GM19240 (cell line): Measurements from ENCODE around the gene ARHGEF28.

Source experiments
- DNase-seq: peaks from one replicate; pipeline ENCODE4 v3.0.0; 2011; ENCODE audit warnings: low spot score; ENCODE audit not compliant: insufficient read length

ARHGEF28 gene

DNA sequence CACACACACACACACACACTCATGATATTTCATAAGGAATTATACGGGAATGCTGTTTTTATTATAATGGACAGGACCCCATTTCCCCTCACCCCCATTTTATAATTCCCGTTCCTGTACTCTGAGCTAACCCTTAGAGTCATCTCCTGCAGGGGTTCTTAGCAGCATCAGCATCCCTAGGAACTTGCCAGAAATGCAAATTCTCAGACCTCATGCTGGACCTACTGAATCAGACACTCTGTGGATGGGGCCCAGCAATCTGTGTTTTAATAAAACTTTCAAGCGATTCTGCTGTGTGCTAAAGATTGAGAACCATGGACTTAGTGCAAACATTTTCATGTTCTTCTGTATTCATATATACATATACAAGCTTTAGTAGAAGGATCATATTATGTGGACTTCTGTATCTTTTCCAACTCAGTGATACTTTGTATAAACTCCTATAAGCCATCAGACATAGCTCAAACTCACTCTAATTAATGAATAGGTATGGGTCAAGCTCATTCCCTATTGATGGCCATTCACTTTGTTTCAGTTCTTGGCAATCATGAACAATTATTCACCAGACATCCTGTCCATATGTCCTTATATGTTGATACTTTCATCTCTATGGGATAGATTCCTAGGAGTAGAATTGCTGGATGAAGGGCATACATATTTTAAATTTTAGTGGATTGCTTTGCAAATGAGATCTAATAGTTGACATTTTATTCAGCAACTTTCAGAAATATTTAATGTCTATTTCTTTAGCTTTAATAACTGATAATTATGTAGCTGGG is 65.5 kb downstream of the ARHGEF28 start:
- DNase-seq: no peak

DNA sequence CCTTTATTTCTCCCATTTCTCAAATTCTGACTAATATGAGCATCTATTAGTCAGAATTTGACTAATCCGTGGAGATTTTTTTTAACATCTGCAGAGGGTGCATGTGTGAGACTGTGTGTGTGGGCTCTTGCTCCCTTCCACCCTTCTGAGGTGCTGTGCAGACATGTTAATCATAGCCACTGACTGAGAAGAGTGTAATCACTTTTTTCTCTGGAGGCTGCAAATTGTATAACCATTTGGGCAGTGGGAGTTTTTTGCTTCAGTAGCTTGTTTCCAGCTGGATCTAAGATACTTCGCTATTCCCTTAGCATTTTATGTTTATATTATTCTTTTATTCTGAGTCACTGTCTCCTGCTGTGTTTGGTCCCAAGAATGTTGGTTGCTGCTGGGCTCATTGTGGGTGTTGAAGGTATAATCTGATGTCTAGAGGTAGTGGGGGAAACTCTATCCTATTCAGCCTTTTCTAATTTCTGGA is 66.2 kb downstream of the ARHGEF28 start:
- DNase-seq: no peak

DNA sequence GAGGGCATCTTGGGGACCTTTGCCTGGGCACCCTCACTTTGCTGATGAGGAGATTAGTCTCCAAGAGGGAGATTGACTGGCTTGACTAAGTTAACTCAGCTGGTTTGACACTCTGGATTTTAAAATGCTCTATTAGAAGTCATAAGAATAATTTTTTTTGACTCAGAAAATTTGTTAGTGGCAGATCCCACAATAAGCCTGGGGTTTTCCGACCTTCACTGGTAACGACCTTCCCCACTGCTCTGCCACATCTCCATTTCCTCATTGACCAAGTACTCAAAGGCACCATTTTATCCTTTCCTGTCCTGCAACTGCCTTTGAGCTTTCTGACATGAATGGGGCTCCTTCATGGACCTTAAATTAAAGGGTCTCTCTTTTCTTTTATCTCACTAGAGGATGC is 67.0 kb downstream of the ARHGEF28 start:
- DNase-seq: no peak

DNA sequence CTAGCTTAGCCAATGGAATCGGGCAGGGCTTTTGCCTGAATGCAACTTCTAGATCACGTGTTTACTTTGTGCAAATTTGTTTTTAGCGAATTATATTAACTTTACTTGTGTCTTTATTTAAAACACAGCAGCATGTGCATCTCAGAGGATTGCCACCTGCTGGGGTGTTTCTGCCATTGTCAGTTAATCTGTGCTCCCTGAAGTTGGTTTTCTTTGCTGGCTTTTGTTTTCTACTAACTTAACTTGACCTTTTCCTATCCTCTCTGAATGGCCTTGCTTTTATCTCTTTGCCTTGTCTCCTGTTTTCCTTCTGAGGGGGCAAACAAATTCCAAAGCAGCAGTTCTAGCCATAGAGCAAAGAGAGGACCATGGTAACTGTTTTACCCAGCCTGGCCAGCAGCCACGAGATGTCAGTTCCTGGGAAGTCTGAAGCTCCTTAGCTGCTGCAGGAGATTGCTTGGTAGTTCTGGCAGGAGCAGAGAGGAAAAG is 67.6 kb downstream of the ARHGEF28 start:
- DNase-seq: no peak

DNA sequence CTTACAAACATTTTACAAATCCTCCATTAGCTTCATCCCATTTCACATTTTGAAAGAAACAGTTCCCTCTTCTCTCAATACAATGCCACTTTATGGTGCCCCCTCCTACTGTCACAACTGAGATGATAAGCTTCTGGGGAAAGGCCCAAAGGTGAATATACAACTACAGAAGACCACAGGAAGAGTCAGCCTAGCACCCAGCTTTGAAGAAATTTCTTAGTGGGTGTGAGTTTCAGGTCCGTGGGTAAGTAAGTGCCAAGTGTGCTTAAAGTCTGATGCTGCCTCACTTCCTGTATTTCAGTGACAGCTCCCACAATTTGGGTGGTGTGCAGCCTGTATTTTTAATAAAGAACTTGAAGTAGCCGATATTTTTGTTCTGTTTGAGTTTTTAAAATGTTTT is 68.1 kb downstream of the ARHGEF28 start:
- no peak for DNase-seq

DNA sequence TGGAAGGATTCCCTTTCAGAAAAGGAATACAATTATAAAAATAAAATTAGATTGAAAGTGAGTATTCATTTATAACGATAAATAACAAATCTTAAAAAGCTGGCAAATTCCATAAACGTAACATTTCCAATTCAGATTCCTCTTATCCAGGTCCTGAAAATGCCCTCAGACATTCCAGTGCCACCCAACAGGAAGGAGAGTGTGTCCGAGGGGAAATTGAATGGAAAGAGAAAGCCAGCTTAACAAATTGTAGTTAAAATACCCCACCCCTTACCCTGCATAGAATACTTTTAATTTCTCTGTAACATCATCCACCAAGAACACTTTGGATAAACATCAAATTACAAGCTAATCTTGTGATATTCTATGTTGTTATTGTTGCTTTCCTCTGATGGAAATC is 72.0 kb downstream of the ARHGEF28 start:
- no peak for DNase-seq

DNA sequence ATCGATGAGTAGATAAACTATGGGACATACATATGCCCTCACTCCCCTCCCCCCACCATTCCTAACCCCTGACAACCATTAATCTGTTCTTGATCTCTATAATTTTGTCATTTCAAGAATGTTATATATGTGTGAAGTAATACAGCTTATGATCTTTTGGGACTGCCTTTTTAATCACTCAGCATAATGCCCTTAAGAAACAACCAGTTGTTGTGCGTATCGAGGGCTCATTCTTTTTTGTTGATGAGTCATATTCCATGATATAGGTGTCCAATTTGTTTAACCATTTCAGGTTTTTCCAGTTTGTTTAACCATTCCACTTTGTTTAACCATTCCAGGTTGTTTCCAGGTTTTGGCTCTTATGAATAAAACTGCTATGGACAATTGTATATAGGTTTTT is 75.6 kb downstream of the ARHGEF28 start:
- no peak for DNase-seq

DNA sequence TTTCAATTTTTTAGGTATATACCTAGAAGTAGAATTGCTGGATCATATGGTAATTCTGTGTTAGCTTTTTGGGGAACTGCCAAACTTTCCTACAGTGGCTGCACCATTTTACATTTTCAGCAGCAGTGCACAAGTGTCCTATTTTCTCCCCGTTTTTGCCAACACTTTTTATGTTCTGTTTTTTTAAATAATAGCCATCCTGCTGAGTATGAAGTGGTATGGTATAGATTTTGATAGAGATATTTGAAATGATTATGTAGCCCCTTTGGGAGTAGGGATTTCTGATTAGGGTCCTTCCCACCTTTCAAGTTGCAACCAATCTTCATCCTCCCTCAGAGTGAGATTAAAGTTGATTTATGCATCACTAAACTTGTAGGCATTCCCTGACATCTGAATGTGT is 76.5 kb downstream of the ARHGEF28 start:
- no peak for DNase-seq

DNA sequence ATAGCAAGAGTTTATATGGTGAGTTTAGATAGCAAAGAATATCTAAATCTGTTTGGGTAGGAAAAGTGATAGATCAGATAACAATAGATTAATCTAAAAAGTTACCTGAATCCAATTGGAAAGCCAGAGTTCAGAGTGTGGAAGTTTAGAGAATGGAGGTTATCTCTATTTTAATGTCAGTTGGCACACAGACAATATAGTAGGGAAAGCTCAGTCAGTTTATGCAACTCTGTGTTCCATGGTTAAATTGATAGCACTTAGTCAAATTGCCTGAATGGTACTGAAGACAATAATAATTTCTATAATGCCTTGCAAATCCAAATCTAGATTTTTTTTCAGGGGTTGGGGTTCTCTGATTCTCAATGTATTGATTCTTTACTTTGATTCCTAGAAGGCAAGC is 77.0 kb downstream of the ARHGEF28 start:
- no peak for DNase-seq

DNA sequence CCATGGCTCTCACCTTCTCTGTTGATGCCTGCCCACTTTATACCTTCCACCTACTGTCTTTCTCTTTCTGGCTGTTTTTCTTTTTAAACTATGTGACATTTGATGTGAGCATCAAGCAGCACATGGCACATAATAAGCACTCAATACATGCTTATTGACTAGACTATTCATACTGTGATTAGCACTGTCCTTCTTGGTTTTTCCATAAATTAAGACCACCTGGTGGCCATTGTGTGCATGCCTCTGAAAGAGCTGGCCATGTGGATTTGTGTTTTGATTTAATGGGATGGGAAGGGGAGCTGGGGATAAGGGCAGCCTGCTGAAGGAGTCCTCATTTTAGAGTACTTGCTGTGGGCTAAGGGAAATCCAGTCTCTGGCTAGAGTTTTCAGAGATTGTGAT is 79.4 kb downstream of the ARHGEF28 start:
- DNase-seq: no peak

DNA sequence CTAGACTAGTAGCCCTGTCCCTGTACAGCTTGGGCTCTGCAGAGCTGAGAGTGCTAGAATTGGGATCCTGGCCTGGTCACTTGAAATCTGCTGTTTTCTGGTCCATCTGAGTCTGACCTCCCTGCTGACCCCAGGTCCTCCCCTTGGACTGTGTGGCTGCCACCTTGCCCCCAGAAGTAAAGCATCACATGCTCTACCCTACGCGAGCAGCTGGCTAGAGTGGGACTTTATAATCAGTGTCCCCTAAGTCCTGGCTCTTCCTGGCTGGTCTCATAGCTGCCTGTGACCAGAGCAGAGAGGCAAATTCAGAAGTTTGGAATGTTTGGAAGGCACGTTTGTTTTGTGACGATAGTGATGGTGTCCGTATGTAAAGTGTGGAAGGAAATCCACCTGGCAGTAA is 81.0 kb downstream of the ARHGEF28 start:
- DNase-seq: no peak

DNA sequence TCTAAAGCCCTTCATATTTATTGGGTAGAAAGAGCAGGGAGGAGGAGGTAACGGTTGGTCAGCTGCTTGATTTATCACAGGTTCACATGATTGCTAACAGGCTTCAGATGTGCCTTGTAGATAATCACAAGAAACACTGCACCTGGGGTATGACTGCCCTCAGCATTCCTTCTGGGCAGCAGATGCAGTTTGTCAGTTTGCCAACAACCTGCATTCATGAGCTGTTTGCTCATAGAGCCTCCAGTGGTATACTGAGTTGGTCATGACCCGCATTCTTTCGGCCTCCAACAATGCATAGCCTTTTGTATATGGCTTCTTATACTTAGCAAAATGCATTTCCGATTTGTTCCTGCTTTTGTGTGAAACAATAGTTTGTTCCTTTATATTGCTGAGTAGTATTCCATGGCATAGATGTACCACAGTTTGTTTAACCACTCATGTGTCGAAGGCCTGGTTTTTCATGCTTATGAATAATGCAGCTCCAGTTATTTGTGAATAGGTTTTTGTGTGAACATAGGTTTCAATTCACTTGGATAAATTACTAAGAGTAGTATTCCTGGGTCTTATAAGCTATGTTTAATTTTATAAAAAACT is 83.6 kb downstream of the ARHGEF28 start:
- no peak for DNase-seq

DNA sequence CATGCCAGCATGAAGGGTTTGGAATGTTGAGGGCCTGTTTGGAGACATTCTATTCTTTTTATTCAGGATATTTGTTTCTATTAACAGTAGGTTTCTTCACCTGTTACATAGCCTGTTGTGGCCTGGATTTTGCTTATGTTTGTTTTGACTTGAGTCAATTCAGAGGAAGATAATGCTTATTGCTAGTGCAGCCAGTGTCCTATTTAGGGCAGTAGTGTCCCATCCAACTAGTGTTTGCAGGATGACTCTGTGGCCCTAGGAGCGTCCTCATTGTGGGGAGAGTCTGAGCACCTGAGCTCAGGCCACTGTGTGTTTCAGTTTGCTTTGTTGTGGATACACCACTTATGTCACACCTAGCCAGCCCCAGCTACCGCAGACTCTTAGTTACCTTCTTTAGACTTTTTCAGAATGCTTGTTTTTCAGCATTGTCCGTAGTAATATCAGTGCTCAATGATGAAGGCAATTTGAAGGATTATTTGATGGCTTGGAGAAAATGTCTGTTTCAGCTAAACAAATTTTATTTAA is 90.3 kb downstream of the ARHGEF28 start:
- no peak for DNase-seq

DNA sequence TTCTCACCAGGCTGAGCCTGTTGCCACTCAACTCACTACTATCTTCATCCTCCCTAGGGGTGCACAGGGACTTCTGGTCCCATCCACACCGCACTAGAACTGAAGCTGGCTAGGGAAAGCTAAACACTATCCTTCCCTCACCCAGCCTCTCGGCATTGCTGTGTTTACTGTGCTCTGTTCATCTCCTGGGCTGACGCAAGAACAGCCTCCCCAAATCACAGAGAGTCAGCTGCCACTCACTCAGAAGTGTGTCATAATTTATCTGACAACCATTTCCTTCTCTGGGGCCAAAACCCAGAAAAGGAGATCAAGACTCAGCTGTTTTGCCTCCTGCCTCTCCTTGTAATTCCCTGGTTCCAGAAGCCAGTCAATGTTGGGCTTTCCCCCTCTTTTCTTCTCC is 92.8 kb downstream of the ARHGEF28 start:
- no peak for DNase-seq

DNA sequence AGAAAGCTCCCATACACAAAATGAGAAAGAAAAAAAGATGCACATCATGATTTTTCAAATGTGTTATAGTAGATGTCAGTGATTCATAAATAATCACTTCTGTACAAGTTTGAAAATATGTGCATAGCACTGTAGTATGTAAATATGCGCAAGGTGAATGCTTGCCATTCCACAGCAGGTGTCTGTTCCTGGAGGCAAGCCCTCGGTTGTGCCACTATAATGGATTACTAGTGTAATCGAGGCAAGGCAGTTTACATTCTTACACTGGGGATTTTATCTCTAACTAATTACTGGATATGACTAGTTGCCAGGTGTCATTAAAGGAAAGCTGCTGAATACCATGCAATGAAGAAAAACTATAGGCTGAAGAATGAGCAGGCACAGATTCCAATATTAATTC is 93.6 kb downstream of the ARHGEF28 start:
- DNase-seq: no peak

DNA sequence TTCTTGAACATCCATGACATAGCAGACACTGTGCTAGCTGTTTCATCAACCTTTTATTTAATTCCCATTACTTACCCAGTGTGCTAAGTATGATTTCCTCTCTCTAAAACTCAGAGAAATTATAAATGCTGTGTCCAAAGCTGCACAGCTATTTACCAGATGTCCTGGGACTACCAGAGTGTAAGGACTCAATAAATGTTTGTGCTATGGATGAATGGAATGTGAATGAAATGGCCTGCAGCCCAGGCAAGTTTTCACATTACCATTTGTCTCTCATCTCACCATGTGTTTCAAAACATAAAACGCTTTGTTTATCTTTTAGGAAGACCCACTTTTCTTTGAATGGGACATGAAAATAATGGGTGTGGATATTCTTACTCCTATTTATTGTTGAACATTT is 96.2 kb downstream of the ARHGEF28 start:
- DNase-seq: no peak

DNA sequence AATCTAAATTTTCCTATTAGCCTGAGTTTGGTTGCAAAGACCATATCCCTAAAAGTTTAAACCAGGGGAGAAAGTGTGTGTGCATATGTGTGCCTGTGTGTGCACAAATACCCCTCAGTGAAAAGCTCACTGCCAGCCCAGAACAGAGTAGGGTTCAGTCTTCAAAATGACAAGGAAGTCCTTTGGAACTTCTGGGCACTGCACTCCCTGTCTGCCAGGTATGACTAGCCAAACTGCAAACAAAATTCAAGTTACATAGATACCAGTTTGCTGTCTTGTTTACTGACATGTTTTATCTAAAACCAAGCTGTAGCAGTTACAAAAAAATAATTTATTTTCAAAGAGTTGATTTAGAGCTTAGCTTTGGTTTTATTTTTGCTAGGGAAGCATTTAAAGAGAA is 100.1 kb downstream of the ARHGEF28 start:
- DNase-seq: no peak

DNA sequence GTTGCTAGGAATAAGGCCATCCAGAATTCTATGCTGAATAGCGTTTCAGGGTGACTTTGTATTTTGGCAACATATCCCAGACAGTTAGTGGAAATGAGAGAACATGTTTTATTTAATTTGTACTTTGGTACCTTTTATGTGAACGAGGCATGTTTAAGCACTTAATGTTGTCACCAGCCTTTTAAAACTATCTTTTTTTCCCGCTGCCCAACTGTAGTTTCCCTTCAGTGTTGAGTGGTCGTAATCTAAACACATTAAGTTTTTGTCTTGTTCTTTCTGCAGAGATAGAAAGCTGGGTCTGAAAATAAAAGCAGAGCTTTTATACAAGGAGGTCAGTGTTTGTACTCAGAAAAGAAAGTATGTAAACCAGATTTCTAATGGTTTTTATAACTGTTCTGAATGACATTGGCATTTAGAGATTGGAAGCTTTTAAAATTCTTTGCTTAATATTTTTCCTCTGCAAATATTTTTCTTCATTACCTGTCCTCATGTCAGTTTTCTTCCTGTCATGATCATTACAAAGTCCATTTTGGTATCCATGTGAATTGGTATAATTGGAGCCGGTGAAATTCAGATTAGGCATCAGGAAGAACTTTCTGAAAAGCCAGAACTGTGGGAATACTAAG is 100.7 kb downstream of the ARHGEF28 start:
- no peak for DNase-seq

DNA sequence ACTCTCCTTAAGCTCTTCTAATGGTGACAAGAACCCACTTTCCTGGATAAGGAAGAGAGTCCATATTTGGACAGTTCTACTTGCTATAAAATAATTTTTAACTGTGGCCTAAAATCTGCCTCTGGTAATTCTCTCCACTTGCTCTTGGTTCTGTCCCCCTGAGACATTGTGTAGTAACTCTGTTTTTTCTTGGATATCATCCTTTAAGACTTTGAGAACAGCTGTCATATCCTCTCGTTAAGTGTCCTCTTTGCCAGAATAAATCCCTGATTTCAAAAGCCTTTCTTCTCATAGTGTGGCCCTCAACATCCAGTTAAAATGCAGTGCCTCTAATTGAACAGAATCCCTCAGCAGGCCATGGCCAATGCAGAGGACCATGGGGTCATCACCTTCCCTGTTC is 101.5 kb downstream of the ARHGEF28 start:
- no peak for DNase-seq

DNA sequence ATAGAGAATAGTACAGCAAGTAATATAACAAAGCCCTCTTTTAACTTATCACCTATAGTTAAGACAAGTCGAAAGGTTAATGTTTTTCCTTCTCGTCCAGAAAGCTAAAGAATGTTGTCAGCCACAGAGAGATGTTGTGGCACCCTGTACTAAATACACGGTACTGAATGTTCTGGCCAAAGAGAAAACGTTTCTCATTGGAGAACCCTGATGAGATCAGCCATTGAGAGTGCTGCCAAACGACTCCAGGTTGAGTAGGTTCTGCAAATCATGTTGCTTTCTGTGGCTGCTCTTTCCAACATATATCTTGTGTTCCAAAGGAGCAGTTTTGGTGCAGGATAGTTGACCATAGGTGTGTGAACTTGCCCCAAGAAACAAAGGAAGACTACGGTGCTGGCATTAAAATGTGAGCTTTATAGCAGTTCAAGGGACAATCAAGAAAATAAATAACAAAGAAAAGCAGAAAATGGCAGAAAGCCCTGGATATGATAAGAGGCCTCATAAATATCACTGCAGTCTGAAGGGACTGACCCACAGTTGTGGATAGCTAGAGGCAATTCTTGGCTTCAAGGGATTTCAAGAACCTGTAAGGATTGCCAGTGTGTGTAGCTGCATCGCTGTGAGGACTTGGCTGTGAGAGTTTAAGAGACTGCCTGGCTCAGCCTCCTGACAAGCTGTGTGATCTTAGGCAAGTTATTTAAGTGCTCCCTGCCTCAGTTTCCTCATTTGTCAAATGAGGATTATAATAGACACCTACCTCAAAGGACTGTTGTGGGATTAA is 102.7 kb downstream of the ARHGEF28 start:
- DNase-seq: no peak

DNA sequence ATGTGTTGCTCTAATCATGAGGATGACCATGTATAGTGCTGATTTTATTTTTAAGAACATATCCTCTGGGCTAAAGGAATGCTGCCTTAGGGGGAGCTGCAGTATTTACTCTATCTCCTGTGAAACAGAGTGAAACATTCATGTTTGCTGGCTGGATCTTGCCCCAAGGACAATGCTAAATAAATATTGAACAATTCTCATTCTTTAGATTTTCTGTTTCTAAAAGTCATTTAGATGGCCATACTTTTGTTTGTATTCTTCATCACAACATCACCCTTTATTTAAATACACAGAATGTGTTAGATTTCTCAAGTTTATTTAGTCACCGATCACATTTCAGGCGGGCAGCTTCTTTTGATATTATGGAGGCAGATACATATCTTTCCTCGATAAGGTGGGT is 103.3 kb downstream of the ARHGEF28 start:
- no peak for DNase-seq

DNA sequence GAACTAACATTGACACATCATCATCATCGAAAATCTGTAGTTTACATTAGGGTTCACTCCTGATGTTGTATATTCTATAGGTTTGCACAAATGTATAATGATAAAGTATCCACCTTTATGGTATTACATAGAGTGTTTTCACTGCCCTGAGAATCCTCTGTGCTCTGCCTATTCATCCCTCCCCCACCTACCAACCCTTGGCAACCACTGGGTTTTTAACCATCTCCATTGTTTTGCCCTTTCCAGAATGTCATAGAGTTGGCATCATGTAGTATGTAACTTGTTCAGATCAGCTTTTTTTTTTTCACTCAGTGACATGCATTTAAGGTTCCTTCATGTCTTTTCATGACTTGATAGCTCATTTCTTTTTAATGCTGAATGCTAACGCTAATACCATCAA is 106.0 kb downstream of the ARHGEF28 start:
- DNase-seq: no peak
